H1 (cell line): Measurements from ENCODE around the gene PTPRO. TPM values are rescaled to one million over a fixed set of nuclear protein-coding genes. Genes with fewer than 3 reads are reported as not detected.

ENCODE experiments used
- CHD7 ChIP-seq: fragments of 300-600 bp; sonication (generic); IDR thresholded peaks from 2 replicates; pipeline ENCODE4 v1.7.1; 2012; ENCODE audit warnings: low read length, moderate library complexity, mild to moderate bottlenecking, inconsistent platforms; ENCODE audit not compliant: insufficient replicate concordance
- polyA plus RNA-seq, 7 experiments: library from polyadenylated mRNA; depleted of rRNA in 3 of 7; stranded (reverse) in 5 of 7; unstranded in 2 of 7; fragments of >200 nt in 5 of 7; fragments of 200-250 nt in 2 of 7; gene quantifications; 1 replicate in 5 of 7; 2 replicates in 1 of 7; 4 replicates in 1 of 7; pipeline versions ENCODE4 v1.2.1 to v1.2.3, GENCODE V29; 2011 to 2013; ENCODE audit warnings: missing spikeins in 2 of 7, mixed read lengths in 2 of 7
- total RNA-seq: library from RNA; stranded (reverse); fragmentation: NEBNext Ultra II Directional; extraction: Animal tissue kit (Norgen Biotek cat#: 25700); gene quantifications from 2 replicates; pipeline ENCODE4 v1.2.1, GENCODE V29; 2021

The PTPRO gene
- total and polyA plus RNA-seq, 2 of the 8 experiments (the other 6 are each of a cell fraction or from before 2014, with no cell fraction given): 0.73 to 1.7 TPM

DNA sequence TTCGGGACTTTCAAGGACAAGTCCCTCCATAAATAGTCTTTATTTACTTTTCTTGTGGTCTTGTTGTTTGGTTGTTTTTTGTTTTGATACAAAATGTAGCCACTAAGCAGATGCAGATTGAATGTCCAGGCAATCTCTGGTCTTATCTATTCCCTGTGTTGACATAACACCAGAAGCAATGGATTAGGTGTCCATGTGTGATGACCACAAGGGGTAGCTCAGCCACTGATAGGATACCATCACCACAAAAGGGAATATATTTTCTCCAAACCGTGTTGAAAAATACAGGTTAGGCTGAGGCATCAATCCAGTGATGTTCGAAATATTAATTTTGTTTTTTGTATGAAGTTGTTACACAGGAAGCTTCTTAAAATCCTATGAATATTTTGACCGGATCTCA is 270.6 kb downstream of the PTPRO start (continued):
- TF ChIP-seq CHD7: no peak
